SK-N-SH (cell line): ENCODE data around the gene ZNF816.

Experiments used
- CTCF ChIP-seq: fragments of 200-600 bp; sonication (generic); IDR thresholded peaks from 2 replicates; pipeline ENCODE4 v1.6.1; 2017; ENCODE audit warnings: antibody characterized with exemption, mild to moderate bottlenecking, moderate library complexity
- EP300 ChIP-seq, 2 experiments: IDR thresholded peaks; 2 replicates each; pipeline versions ENCODE4 v1.4.0 to v1.6.1; 2012; ENCODE audit warnings: borderline replicate concordance in 1 of 2, low read depth in 1 of 2, low read length in 1 of 2
- EZH2phosphoT487 ChIP-seq: fragments of 200-600 bp; sonication (generic); IDR thresholded peaks from 2 replicates; pipeline ENCODE4 v1.6.1; 2017; ENCODE audit warnings: low read depth, mixed run types, mild to moderate bottlenecking, antibody characterized with exemption, moderate library complexity, borderline replicate concordance
- FOXJ3 ChIP-seq: sonication (generic); formaldehyde crosslinking; IDR thresholded peaks from 2 replicates; pipeline ENCODE4 v1.5.1; 2020; ENCODE audit warnings: mild to moderate bottlenecking, missing genetic modification reagents
- GABPA ChIP-seq: IDR thresholded peaks from 2 replicates; pipeline ENCODE4 v1.4.0; 2012; ENCODE audit warnings: low read depth, mild to moderate bottlenecking
- JUND ChIP-seq: IDR thresholded peaks from 2 replicates; pipeline ENCODE4 v1.4.0; 2012
- MAX ChIP-seq: IDR thresholded peaks from 2 replicates; pipeline ENCODE4 v1.4.0; 2012; ENCODE audit warnings: low read depth
- NFIC ChIP-seq: IDR thresholded peaks from 2 replicates; pipeline ENCODE4 v1.4.0; 2012; ENCODE audit warnings: borderline replicate concordance
- RAD21 ChIP-seq: IDR thresholded peaks from 2 replicates; pipeline ENCODE4 v1.6.1; 2012; ENCODE audit warnings: mild to moderate bottlenecking, low read length
- REST ChIP-seq: IDR thresholded peaks from 2 replicates; pipeline ENCODE4 v1.6.1; 2012; ENCODE audit warnings: mild to moderate bottlenecking, low read depth, low read length, moderate library complexity
- RFX5 ChIP-seq: IDR thresholded peaks from 2 replicates; pipeline ENCODE4 v1.6.1; 2012; ENCODE audit warnings: mild to moderate bottlenecking, improper control_type of control experiment, low read length
- TAF1 ChIP-seq: IDR thresholded peaks from 2 replicates; pipeline ENCODE4 v1.6.1; 2012; ENCODE audit warnings: low read depth, mild to moderate bottlenecking, low read length, moderate library complexity, borderline replicate concordance
- YY1 ChIP-seq: IDR thresholded peaks from 2 replicates; pipeline ENCODE4 v1.4.0; 2012; ENCODE audit warnings: low read depth, mild to moderate bottlenecking
- ZBTB33 ChIP-seq: IDR thresholded peaks from 2 replicates; pipeline ENCODE4 v1.4.0; 2012; ENCODE audit warnings: low read depth, borderline replicate concordance

- TF ChIP-seq RAD21 (no peak), NFIC (no peak), JUND (no peak), CTCF (no peak), YY1 (no peak), ZBTB33 (no peak), FOXJ3 (CRISPR knock-in tag) (no peak), MAX (no peak), EP300 (IDR thresholded peaks at IDR 0.05; ENCODE audit: borderline replicate concordance in 1 of 2, low read depth in 1 of 2, low read length in 1 of 2) (no peak), REST (no peak), EZH2phosphoT487 (no peak), GABPA (no peak), RFX5 (no peak), TAF1 (no peak)
Measured at GRCh38 chr19:52949422-52949821, 13.3 kb downstream of the ZNF816 start.
